HG03025 (cell line): ENCODE results near the gene APOL4.
"Not testable (repeated sequence)": the region's sequence is repeated elsewhere in the genome, so short reads cannot be mapped to it uniquely, and the experiment has no call there.

ENCODE experiments used
- ATAC-seq: cut with Tn5 transposase; IDR thresholded peaks from one replicate; pipeline ENCODE4 v1.9.1; 2021; ENCODE audit warnings: mild to moderate bottlenecking, moderate library complexity; ENCODE audit not compliant: unreplicated experiment, low FRiP score

APOL4 gene

GRCh38 chr22:36209488-36209908, 7.9 kb upstream of the APOL4 start:
- ATAC-seq, result not testable (repeated sequence)

- no peak for ATAC-seq
Measured at GRCh38 chr22:36208914-36209313, 7.3 kb upstream of the APOL4 start.

- no peak for ATAC-seq
Measured at GRCh38 chr22:36208162-36208765, 6.7 kb upstream of the APOL4 start.

DNA sequence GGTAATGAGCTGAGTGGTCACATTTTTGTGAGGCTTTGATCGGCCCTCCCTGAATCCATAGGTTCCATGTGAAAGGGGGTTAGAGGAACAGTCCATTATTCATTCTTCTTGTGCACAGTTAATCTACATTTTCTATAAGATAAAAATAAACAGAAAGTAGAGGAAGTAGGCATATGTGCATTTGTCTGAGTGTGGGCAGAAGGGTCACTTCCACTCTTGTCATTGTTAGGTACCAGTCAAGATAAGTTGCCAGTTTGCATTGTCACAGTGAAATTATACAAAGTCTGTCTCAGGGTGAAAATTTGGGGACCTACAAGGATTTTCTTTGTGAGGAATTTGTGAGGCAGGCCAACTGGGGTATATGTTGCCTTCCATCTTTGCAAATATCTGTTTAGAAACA, 4.6 kb upstream of the APOL4 start:
- ATAC-seq, result no peak

- ATAC-seq, result not testable (repeated sequence)
Measured at GRCh38 chr22:36205573-36205972, 4.0 kb upstream of the APOL4 start.

- ATAC-seq, result no peak
Measured at GRCh38 chr22:36204632-36205015, 3.0 kb upstream of the APOL4 start.

- ATAC-seq, result no peak
Measured at GRCh38 chr22:36204001-36204631, 2.5 kb upstream of the APOL4 start.

DNA sequence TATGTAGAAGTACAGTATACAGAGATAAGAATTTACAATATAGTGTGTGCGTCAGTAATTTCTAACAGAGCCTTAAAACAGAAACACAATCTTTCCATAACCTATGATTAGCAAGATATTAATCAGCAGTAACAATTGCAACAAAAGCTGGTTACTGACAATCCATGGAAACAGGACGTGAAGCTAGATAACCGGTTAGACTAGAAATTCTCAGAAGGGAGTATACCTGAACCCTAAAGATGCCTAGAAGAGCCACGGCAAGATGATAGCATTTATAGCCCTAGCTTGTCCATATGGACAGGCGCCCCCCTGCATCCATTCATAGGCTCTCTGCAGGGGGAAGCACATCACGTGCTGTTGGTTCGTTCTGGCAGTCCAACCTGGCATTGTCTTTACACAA, 1.8 kb upstream of the APOL4 start:
- not testable (repeated sequence) for ATAC-seq

DNA sequence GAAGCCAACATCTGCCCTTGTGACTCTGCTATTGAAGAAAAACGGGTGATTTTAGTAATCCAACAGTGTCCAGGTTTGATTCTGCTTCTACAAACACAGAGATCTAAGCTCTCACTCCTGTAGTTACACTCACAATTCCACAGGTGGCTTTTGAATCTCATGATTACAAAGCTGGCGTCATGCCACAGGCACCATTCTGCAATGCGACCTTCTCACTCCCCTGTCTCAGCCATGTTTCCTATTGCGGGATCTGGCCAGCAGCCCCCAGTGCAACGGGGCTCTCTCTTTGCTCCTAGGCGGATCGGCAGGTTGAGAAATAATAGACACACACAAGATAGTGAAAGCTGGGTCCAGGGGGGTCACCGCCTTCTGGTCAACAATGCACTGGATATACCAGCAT, 1.3 kb upstream of the APOL4 start:
- not testable (repeated sequence) for ATAC-seq

DNA sequence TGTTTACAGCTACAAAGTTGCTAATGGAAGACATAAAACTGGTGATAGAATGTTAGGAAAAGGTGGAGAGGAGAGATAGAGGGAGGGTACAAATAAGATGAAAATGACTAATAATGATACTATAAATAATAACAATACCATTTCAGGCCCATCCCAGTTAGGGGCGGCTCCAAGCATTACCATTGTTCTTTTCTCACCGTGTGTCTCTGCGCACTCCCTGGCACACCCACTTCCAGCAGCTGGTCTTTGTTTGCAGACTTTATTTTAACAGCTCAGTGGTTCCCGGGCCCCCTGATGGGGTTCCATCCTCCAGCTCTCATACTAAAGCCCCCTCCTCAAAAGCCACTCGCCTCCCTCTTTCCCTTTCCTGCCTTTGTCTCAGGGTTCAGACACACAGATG, 584 bp downstream of the APOL4 start:
- ATAC-seq, result not testable (repeated sequence)

- ATAC-seq, result no peak
Measured at GRCh38 chr22:36199001-36199551, 2.5 kb downstream of the APOL4 start.

DNA sequence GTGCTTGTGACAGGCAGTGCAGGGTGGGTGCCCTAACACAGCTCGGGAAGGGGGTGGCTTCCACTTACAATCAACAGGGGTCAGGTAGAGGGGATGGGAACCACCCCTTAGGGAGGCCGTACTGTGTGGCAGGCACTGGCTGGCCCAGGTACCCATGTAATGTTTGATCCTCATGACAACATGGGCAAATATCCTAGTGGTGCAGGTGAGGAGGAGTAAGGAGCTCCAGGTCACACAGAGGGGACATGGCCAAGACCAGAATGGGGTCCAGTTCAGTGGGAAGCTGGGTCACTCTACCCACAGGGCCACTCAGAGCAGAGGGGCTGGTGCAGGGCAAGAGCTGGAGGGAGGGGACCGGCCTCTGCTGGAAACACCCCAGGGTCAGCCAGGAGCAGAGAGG, 3.1 kb downstream of the APOL4 start:
- no peak for ATAC-seq

DNA sequence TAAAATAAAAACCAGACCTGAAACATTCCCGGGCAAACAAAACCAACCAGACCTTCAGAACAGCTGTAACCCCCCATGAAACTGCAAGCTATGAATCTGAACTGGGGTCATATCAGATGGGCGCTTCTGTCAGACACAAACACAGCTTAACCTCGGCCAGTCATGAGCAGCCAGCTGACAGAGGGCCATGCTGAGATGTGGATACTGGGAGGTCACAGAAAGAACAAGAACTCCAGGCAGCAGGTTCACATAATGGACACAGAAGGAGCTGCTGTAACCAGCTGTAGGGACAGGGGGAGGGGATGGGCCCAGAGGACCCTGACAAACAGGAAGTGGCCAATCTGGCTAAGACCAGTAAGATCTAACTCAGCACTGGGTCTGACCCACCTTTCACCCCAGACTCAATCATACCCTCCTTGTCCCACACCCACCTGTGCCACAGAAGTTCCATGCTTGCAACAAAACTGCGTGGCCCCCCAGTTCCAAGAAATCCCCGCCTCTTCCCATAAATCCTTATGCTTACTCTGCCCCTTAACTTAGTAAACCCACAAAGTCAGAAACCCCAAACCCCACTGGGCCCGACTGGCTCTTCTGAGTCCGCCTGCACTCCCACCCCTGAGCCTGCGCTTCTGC, 4.0 kb downstream of the APOL4 start:
- no peak for ATAC-seq

GRCh38 chr22:36197065-36197440, 4.6 kb downstream of the APOL4 start:
- no peak for ATAC-seq

DNA sequence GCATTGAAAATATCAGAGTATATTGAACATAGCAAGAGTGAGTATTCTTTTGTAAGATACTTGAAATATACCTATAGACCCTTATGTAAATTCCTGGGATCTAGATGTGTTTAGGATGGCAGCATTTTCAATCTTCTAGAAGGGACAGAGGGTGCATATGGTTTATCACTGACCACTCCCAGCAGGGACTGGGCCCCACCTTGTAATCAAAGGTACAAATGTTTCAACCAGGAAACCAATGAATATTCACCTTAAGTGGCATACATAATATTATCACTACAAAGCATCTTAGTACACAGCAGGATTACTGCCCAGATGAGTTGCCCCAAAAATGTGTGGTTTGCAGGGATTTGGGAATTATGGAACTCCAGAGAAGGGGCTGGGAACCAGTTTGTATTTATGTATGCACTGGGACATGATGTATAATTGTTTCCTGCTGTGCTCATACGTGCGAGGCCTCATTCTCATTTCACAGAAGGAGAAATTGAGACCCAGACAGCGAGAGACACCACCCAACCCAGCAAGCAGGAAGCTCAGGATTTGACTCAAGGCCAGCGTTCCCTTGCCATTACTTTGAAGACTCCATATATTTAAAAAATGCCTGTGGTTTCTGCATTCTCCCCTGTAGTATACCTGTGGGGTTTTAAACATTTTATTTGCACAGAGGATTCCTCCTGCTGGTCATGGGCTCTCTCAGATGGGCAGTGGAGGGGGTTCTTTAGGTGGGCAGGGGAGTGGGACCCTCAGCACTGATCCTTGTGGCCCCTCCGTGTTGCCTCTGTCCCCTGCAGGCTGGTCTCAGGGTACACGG, 5.2 kb downstream of the APOL4 start:
- ATAC-seq, result no peak

GRCh38 chr22:36194971-36195370, 6.6 kb downstream of the APOL4 start:
- no peak for ATAC-seq

GRCh38 chr22:36194385-36194784, 7.2 kb downstream of the APOL4 start:
- no peak for ATAC-seq

GRCh38 chr22:36193577-36193976, 8.0 kb downstream of the APOL4 start:
- ATAC-seq, result no peak

DNA sequence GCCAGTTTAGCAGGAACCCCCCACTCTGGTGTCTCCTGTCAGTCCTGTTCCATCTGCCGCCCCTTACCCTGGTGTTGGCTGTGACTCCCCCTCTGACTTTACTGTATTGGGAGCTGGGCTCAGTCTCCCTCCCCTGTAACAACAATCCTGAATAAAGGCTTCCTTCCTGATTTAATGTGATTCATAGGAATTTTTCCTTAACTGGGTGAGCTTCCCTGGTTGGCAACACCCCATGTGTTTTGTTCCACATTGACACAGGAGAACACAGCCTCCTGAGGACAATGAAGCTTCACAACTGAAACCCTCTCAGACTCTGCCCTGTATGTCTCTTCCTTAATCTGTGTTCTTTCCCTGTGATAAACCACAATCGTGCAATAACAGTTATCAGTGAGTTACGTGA, 8.4 kb downstream of the APOL4 start:
- no peak for ATAC-seq

DNA sequence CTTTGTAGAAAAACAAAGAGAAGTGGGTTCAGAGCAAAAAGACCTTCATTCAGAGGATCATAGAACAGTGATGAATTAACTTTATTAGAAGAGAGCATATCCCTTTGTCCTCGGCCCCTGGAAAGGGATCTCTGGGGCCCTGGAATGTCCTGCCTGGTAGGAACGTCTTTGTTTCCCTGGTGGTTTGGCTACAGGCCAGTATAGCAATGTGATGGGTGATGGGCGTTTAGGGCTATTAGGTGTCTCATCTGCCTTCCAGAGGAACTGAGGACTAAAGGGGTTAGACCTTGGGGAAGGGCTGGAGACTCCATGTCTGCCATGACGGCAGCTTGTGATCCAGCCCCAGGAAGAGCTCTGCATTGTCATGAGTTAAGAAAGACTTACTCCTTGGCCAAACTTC, 9.1 kb downstream of the APOL4 start:
- ATAC-seq, result no peak
